ENCODE measurements around the gene TMC6.
A peak's percentile ranks its signal among the peaks of the same experiment; 100 is the strongest.
"Not testable (repeated sequence)": the region's sequence is repeated elsewhere in the genome, so short reads cannot be mapped to it uniquely, and the experiment has no call there.

Gene TMC6, protein sequence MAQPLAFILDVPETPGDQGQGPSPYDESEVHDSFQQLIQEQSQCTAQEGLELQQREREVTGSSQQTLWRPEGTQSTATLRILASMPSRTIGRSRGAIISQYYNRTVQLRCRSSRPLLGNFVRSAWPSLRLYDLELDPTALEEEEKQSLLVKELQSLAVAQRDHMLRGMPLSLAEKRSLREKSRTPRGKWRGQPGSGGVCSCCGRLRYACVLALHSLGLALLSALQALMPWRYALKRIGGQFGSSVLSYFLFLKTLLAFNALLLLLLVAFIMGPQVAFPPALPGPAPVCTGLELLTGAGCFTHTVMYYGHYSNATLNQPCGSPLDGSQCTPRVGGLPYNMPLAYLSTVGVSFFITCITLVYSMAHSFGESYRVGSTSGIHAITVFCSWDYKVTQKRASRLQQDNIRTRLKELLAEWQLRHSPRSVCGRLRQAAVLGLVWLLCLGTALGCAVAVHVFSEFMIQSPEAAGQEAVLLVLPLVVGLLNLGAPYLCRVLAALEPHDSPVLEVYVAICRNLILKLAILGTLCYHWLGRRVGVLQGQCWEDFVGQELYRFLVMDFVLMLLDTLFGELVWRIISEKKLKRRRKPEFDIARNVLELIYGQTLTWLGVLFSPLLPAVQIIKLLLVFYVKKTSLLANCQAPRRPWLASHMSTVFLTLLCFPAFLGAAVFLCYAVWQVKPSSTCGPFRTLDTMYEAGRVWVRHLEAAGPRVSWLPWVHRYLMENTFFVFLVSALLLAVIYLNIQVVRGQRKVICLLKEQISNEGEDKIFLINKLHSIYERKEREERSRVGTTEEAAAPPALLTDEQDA

DNA sequence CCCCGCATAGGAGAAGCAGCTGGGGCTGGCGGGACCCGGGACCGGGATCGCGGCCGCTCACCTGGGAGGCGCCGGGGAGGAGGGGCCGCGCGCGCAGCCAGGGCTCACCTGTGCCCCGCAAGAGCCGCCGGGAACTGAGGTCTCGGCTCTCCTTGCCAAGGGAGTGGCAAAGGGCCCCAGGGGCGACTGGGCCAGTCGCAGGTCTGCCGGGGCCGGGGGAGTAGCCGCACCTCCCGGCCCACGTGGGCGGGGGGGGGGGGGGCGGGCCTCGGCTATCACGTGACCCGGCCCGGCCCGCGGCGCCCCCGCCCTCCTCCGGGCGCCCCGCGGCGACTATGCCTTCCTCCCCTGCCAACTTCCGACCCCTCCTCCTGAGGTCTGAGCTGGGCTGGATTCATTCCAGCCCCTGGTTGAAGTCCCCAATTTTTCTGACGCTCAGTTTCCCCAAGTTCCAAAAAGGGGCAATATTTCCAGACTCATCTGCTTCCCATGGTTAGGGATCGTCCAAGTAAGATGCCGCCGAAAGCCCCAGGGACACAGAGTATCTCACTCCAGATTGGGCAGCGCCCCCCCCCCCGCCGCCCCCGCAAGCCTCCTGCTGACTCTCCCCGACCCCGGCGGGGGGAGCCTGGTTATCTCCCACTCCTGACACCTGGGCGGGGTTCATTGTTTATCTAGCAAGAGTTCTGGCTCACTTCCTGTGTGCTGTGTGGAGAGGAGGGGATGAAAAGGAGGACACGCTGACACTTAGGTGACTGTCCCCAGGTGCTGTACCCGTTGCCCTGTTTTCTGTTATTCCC lies at the start of gene TMC6:
TSS of gene TMC6 (minus strand) at position 205 of the 800 bp plus-strand sequence. CDS start 1,923 bp downstream, outside the sequence.
- ATAC-seq: peak; percentile 17 to 26

DNA sequence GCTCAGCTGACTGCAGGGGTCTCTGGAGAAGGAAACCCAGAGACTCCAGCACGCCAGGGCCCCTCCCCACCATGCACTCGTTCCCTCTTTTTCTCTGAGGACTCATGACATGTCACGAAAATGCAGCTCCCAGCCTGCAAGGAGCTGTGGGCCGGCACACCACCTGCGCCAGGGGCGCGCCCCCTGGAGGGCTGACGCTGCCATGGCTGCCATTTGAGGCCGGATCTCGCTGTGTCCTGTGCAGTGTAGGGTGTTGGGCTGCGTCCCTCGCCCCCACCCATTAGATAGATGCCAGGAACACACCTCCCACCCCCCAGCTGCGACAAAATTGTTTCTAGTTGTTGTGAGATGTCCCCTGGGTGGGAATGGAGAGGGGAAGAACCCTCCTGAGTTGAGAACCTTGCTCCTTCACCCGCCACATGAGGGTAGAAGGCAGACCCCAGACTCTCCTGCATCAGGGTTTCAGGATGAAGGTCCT lies 48.0 kb upstream of the TMC6 start:
- ATAC-seq: peak; percentile 76 to 77

DNA sequence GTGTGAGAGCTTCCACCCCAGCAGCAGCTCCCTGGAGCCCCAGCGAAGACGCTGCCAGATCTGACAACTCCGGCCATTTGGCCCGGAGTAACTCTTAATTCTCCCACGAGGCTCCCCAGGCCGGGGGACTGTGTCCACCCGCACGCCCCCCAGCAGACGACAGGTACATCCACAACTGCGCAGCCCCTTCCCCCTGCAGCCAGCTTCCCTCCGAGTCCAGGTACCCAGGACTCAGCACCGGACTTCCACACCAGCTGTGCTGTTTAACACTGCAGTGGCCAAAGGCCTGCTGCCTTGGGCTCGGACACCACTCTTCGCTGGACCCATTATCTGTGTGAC lies 47.1 kb upstream of the TMC6 start:
- ATAC-seq: no peak

DNA sequence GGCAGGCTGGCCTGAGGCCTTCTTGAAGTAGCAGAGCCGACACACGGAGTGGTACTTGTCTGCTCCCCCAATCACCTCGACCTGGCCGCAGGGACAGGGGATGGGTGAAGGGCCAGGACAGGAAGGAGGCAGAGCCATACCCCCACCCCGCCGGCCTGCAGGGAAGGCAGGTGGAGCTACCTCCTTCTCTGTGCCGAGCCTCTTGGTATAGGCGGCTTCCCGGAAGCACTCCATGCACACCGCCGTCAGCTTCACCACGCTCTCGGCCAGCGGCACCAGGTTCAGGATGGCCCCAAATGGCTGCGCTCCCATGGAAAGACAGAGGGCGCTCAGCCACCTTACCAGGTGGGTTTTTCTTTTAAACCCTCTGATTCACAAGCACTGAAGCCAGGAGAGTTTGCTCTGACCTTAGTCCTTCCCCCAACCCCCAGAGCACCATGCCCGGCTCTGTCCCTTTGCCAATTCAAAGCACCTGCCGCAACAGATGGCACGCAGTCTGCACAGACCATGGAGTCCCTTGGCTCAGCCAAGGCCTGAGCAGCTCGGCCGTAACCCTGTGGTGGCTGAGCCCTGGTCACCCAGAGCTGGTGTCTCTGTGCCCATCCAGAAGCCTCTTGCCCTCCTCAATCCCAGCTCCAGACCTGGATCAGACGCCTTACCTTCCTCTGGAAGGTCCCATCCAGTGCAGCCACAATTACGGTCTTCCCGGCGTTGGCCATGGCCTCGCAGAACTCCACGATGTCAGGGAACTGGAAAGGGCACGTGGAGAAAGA lies 46.5 kb upstream of the TMC6 start:
- ATAC-seq: no peak

DNA sequence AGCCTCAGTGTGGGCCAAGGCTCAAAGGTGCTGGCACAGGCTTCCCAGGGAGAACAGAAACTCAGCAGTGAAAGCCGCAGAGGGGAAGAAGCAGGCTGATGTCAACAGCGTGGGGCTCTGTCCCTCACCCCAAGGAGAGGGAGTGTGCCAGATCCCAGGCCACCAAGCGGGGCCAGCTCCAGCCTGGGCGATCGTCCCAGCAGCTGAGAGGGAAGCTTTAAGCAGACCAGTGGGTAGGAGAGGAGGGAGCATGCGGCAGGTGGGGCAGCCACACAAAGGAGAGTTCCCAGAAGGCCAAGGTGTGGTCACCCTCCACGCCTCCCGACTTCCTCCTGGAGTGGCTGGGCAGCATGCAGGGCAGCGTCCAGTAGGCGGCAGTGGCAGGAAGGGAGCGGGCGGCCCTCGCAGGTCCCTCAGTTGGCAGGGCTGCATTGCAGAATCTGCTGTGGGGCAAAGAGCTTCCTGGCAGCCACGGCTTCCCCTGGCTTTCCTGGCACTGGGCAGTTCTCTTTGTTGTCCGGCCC lies 45.9 kb upstream of the TMC6 start:
- ATAC-seq: no peak

DNA sequence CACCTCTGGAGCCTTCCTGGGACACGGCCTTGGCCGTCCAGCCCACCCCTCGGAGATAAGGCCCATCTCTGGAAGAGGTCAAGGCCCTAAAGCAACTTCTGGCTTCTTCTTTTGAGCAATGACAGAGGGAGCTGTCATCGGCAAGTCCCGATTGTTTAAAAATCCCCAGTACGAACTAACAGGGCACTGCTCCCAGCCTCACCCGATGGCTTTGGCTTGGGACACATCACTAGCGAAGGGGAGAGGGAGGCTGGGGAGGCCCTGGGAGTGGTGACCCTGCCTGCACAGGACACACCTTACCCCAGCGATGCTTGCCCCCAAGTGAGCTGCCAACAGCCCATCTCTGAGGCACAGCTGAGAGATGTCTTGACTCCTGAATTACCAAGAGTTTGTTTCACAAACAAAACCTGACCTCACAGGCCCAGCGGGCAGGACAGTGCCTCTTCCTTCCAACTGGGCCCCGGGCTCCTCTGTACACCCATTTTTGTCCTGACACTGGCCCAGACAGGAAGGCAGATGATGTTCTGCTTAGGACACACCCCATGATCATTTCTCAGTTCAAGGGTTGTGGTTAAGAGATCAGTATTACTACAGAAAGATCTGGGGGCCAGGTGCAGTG lies 44.7 kb upstream of the TMC6 start:
- peak; percentile 30 to 37 for ATAC-seq

DNA sequence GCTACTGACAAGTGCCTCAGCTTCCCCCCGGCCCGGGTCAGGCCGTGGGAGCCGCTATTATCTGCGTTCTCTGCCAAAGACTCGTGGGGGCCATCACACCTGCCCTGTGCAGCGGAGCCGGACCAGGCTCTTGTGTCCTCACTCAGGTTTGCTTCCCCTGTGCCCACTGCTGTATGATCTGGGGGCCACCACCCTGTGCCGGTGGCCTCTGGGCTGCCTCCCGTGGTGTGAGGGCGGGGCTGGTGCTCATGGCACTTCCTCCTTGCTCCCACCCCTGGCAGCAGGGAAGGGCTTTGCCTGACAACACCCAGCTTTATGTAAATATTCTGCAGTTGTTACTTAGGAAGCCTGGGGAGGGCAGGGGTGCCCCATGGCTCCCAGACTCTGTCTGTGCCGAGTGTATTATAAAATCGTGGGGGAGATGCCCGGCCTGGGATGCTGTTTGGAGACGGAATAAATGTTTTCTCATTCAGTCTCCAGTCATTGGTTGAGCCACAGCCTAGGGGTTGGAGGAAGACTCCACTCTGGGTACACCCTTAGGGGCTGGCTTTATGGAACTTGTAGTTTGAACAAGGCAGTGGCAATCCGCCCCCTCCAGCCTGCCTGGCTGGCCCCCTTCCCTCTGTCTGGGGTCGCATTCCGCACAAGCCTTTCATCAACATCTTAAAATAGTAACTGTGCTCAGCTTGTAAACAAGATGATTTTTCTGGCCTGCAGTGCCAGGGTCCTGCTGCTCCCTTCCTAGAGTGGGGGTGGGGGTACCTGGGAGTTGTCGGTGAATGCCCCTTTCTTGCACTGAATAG lies 43.9 kb upstream of the TMC6 start:
- no peak for ATAC-seq

DNA sequence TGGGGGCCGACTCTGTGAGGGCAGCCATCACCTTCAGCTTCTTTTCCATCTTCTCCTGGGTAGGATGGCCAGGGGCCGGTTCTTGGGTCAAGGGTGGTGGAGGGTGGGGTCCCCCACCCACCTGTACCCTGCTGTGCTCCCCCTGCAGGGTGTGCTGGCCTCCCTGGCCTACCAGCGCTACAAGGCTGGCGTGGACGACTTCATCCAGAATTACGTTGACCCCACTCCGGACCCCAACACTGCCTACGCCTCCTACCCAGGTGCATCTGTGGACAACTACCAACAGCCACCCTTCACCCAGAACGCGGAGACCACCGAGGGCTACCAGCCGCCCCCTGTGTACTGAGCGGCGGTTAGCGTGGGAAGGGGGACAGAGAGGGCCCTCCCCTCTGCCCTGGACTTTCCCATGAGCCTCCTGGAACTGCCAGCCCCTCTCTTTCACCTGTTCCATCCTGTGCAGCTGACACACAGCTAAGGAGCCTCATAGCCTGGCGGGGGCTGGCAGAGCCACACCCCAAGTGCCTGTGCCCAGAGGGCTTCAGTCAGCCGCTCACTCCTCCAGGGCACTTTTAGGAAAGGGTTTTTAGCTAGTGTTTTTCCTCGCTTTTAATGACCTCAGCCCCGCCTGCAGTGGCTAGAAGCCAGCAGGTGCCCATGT lies 43.2 kb upstream of the TMC6 start:
- not testable (repeated sequence) for ATAC-seq

DNA sequence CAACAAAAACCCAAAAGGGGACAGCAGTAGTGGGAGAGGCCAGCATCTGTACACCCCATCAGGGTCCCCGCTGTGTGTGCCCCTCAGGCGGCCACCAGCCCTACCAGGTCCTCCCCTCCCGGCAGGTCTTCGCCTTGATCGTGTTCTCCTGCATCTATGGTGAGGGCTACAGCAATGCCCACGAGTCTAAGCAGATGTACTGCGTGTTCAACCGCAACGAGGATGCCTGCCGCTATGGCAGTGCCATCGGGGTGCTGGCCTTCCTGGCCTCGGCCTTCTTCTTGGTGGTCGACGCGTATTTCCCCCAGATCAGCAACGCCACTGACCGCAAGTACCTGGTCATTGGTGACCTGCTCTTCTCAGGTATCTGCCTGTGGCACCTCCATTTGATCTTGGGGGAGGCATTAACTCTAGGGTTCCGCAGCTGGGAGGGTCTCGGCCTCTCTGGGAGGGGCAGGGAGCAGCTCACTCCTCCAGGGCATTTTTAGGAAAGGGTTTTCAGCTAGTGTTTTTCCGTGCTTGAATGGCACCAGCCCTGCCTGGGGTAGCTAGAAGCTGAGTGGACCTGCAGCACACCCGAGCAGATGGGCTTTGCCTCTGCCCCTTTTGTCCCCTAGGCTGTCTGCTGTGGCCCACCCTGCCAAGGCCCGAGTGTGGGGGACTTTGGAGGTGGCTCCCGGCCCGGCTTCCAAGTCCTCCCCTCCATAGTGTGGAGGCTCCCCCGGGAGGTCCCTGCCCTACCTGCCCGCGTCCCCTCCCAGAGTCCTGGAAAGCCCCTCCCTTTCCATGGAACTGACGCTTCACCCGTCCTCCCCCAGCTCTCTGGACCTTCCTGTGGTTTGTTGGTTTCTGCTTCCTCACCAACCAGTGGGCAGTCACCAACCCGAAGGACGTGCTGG lies 42.4 kb upstream of the TMC6 start:
- no peak for ATAC-seq

DNA sequence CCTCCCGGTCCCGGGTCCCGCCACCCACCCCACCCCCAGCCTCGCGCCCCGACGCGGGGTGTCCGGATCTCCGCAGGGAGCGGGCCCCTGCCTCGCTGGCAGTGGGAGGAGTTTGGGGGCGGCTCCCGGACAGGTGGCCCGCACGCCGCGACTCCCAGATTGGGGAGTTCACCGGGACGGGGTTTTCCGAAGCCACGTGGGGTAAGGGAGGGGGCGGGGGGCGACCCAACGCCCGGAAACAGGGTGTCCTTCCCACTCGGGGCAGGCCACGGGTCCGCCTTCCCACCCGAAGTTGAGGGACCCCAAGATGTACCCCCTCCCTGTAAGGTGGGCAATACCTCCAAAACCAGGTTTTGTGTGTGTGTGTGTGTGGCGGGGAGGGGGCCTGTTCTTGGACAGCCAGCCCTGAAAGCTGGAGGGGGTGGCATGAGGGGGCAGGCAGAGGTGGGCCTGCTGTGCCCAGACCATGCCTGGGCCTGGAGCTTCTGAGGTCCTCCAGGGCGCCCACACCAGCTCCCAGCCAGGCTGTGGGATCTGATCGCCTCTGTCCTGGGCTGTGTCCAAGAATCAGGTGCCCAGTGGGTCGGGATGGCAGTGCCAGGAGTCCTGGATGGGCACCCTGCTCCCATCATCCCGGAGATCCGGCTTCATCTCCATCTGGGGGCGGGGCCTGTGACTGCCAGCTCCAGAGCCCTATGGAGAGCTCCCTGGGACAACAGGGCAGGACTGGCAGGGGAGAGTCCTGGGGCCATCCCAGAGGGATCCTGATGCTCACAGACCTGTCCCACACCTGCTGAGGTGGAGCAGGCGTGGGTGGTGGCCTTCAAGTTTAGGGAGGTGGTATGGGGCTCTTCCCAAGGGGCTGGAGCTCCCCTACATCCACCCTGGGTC lies 40.6 kb upstream of the TMC6 start:
- peak; percentile 45 to 55 for ATAC-seq

DNA sequence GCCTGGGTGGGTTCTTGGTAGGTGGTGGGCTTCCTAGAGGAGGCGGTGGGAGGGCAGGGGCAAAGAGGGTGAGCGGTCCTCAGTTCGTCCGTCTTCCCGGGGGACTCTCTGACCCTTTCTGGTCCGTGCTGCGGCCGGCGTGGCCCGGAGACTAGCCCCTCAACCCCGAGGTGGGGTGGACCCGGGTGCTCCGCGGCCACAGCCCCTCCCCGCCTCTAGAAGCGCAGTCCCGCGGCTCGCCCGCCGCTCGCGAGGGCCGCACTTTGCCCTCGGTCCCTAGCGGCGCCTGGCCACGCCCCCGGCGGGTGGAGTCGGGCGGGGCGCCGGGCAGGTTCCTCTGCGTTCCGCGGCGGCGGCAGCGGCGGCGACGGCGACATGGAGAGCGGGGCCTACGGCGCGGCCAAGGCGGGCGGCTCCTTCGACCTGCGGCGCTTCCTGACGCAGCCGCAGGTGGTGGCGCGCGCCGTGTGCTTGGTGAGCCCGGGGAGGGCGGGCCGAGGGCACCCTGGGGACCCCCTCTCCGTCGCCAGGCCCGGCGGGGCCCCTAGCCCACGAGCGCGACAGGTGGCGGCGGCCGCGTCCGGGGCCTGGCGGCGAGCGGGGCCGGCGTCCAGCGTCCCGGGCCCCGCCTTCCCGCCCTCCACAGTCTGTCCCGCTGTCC lies 39.8 kb upstream of the TMC6 start, which contains the start of gene SYNGR2:
TSS of gene SYNGR2 (plus strand) at position 340 of the 661 bp plus-strand sequence. CDS start at position 376, 36 bp downstream.
- ATAC-seq: peak; percentile 86 to 87

DNA sequence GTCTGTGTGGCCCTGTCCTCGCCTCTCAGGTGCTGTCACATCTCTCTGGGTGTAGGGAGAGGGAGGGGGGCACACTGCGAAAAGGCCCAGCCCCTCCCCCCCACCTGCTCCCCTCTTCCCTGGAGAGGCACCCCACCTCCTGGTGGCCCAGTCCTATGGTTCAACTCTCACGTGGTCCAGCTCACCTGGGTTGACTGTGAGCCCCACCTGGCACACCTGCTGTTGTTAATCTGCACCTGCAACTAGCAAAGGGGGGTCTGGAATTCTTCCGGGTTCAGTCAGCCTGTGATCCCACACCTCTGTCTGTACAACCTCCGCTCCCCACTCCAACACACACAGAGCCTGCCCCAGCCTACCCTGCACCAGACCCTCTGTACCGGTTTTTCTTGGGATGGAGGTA lies 37.9 kb upstream of the TMC6 start:
- no peak for ATAC-seq

DNA sequence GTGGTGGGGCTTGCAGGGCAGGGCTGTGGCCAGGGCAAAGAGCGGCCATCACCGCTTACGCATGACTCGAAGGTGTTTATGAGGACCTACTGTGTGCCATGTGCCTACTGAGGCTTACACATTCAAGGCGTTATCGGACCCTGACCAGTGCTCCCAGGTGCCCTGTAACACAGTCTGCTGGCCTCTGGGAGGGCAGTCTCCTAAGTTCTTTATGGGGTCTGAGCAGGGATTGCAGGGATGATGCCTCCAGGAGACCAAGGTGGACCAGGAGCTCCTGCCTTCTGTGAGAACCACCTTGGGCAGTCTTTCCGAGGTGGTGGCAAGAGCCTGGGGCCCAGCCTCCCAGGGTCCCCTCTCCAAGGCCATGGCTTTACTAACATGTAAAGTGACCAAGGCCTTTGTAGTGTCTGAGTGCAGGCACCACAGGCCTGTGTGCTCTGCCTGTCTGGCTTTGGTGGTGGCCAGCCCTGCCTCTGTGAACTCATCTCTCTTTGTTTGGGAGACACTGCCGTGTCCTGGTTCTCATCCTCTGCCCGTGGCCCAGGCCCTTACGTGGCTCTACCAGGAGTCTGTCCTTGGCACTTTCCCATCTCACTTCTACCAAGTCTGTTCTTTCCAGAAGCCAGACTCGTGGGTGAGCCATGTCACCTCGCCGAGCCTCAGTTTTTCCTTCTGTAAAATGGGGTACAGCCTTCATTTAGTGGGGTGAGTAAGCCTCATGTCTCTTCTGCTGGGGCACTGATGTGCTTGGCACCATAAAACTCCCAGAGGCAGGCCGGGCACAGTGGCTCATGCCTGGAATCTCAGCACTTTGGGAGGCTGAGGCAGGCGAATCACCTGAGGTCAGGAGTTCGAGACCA lies 36.4 kb upstream of the TMC6 start:
- ATAC-seq: no peak

DNA sequence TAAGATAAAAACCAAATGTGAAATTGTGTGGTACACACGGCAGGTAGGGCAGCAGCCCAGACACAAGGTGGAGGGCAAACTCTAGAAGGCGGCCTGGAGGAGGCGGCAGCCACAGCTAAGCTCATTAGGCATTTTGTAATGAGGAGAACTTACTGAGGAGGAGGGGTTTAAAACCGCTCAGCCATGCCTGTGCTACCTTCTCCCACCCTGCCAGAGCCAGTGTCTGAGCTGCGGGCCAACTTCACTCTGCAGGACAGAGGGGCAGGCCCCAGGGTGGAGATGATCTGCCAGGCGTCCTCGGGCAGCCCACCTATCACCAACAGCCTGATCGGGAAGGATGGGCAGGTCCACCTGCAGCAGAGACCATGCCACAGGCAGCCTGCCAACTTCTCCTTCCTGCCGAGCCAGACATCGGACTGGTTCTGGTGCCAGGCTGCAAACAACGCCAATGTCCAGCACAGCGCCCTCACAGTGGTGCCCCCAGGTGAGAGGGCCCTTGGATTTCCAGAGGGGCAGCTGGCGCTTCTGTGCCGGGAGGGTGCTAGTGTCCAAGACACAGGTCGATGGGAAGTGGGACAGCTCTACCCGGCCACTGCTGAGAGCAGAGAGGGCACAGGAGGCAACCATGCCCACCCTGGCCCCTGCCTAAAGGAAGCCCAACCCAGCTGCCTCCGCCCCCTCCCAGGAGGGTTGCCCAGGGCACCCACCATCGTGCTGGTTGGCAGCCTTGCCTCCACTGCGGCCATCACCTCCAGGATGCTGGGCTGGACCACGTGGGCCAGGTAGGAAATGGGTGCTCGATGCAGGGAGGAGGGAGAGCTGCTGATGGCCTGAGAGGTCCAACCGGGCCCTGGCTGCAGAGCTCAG lies 35.6 kb upstream of the TMC6 start:
- ATAC-seq: no peak

DNA sequence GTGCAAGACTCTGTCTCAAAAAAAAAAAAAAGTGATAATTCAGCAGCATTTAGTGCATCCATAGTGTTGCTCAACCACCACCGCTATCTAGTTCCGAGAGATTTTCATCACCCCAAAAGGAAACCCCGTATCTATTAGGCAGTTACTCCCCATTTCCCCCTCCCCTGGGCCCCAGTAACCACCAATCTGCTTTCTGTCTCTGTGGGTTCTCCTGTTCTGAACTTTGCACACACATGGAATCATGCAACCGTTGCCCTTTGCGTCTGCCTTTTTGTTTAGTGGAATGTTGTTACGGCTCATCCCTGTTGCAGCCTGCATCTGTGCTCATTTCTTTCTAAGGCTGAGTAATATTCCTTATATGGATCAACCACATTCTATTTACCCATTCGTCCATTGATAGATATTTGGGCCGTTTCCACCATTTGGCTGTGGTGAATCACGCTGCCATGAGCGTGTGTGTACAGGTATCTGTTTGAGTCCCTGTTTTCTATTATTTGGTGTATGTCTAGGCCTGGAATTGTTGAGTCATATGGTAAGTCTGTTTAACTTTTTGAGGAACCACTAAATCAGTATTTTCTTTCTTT lies 31.1 kb upstream of the TMC6 start:
- ATAC-seq: peak; percentile 71 to 83

Measured in activated CD4-positive, CD25-positive, alpha-beta regulatory T cell treated with anti-CD3 and anti-CD28 coated beads, Interleukin-2, amount 50 U/mL, for 24 hours (primary cell).